ENCODE measurements around the gene SGSH.

SGSH gene

DNA sequence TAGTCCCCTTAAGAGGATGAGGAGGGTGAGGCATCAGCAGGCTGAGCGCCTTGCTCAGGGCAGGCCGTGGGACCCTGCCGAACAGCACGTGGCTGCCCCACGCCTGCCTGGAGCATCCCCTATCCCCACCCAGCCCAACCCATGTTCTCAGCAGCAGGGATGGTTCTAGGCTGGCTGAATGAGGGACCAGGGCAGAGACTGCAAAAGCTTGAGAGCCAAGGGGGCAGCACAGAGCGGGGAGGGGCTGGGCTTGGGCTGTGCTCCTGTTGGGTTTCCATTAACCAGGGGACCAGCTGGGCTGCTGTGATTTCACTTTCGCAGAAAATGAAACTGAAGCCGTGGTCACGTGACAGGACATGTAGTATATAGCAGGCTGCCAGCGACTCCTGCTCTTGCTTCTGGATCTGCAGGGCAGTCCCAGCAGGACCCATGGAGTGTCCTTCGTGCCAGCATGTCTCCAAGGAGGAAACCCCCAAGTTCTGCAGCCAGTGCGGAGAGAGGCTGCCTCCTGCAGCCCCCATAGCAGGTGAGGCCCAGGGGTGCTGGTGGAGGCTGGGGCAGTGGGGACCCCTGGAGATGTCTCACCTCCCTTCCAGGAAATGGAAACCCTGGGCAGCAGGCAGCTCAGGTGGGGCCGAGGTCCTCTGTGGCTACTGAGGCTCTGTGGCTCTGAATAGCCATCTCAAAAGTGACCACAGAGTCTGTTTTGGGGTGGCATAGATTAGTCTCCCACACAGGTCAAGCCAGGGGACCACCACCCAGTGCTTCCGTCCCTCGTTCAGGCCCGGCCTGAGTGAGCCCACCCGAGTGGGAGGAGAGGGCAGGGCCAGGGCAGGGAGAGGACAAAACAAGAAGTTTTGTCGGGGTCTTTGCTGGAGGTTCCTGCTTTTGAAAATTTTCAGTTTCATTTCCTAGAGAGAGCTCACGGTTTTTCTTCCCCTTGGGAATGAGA, 43.4 kb upstream of the SGSH start:
- DNase-seq (ENCODE audit: low read depth): peak; percentile 88
- TF ChIP-seq, protein P1, sequence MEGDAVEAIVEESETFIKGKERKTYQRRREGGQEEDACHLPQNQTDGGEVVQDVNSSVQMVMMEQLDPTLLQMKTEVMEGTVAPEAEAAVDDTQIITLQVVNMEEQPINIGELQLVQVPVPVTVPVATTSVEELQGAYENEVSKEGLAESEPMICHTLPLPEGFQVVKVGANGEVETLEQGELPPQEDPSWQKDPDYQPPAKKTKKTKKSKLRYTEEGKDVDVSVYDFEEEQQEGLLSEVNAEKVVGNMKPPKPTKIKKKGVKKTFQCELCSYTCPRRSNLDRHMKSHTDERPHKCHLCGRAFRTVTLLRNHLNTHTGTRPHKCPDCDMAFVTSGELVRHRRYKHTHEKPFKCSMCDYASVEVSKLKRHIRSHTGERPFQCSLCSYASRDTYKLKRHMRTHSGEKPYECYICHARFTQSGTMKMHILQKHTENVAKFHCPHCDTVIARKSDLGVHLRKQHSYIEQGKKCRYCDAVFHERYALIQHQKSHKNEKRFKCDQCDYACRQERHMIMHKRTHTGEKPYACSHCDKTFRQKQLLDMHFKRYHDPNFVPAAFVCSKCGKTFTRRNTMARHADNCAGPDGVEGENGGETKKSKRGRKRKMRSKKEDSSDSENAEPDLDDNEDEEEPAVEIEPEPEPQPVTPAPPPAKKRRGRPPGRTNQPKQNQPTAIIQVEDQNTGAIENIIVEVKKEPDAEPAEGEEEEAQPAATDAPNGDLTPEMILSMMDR (conservative IDR thresholded peaks at IDR 0.05; ENCODE audit: control insufficient read depth, insufficient read depth, low read depth, low read length): no peak
- peak overlapping the region; percentile 26 for H3K4me3 ChIP-seq (ENCODE audit: control insufficient read depth, low read depth, low read length)

DNA sequence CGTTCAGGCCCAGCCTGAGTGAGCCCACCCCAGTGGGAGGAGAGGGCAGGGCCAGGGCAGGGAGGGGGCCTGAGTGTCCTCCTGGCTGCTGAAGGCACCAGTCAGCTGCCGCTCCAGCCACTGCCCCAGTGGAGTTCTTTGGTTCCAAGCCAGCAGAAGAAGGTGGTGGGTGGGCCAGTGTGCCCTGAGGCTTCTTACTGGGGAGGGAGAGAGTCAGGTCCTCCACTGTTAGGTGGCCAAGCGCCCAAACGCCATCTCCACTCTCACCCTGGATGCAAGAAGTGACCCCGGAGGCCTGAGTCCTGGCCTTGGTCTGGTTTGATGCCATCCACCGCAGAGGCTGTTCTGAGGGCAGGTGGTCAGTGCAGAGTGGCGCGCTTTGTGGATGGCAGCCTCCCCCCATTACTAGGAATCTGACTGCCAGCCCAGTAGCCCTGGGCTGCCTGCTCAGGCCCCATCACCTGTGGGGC, 42.7 kb upstream of the SGSH start:
- peak overlapping the region; percentile 12 for H3K4me3 ChIP-seq (ENCODE audit: control insufficient read depth, low read depth, low read length)
- no peak for DNase-seq (ENCODE audit: low read depth)
- TF ChIP-seq, protein P1 (conservative IDR thresholded peaks at IDR 0.05; ENCODE audit: control insufficient read depth, insufficient read depth, low read depth, low read length): no peak

DNA sequence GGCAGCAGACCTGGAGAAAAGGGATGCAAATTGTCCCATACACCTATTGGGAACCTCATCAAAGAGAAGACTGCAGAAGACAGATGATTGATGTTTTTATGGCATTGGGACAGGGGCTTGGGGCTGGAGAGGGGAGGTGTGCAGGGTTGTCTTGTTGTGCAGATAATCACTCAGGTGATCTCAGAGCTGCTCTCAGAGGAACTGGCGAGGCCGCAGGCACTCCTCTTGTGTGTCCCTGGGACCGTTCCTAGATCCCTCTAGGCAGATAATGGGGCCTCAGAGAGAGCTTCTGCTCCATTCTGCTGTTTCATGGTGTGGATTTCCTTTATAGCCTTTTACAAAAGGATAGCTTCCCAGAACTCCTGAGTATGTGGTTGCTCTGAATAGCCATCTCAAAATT, 42.2 kb upstream of the SGSH start:
- TF ChIP-seq, protein P1 (conservative IDR thresholded peaks at IDR 0.05; ENCODE audit: control insufficient read depth, insufficient read depth, low read depth, low read length): no peak
- H3K4me3 ChIP-seq (ENCODE audit: control insufficient read depth, low read depth, low read length): peak overlapping the region; percentile 82
- no peak for DNase-seq (ENCODE audit: low read depth)

DNA sequence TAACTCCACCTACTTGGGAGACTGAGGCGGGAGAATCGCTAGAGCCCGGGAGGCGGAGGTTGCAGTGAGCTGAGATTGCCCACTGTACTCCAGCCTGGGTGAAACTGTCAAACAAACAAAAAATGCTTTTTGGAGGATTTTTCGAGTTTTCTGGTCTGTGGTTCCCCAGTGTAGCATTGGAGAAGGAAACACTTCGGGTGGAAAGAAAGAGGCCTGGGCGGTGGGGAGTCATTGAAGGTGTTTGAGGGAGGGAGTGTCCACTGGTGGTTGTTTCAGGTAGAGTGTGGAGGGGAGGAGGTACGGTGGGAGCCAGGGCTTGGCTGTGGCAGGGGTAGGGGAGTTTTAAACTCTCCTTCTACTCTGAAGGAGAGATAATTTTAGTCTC, 41.8 kb upstream of the SGSH start:
- TF ChIP-seq, protein P1 (conservative IDR thresholded peaks at IDR 0.05; ENCODE audit: control insufficient read depth, insufficient read depth, low read depth, low read length): no peak
- H3K4me3 ChIP-seq (ENCODE audit: control insufficient read depth, low read depth, low read length): peak overlapping the region; percentile 82
- no peak for DNase-seq (ENCODE audit: low read depth)

DNA sequence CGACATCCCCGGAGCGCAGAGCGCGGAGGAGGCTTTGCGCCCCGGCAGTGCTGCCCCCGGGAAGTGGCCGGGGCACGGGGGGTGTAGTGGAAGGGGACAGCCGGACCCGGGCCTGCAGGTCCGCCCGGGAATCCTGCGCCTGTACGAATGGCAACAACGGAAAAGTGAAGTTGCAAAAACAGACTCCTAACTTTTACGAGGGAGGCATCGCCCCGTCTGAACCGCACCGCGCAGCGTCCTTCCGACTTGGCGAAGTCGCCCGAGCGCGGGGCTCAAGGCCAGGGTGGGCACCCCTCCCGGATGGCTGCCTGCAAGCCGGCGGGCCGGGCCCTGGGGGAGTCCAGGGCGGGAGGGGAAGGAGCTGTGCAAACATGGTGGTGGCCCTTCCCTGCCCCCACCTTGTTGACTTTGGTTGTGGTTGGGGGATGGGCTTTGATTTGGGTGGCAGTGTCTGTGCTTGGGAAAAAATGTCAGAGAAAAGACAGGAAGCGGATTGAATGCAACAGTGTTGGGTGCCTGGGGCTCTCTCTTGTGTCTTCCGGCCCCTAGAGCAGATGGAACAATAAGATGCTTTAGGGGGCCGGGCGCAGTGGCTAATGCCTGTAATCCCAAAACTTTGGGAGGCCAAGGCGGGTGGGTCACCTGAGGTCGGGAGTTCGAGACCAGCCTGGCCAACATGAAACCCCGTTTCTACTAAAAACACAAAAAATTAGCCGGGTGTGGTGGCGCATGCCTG, 41.2 kb upstream of the SGSH start:
- DNase-seq (ENCODE audit: low read depth): peak; percentile 54
- TF ChIP-seq, protein P1 (conservative IDR thresholded peaks at IDR 0.05; ENCODE audit: control insufficient read depth, insufficient read depth, low read depth, low read length): no peak
- H3K4me3 ChIP-seq (ENCODE audit: control insufficient read depth, low read depth, low read length): peak overlapping the region; percentile 82

DNA sequence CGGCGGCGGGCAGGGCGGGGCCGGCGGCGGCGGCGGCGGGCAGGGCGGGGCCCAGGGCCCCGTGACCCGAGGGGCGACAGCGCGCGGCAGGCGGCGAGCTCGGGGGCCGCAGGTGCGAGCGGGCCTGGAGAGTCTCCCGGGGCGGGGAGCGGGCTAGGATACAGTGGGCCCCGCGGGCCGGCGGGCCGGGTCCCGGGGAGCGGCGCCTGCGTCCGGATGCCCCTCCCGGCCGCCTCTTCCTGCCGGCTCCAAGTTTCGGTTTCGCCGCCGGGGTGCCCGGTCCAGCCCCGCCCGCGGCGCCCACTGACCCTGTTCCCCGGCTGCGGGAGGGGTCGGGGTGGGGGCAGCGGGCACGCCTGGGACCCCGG, 40.6 kb upstream of the SGSH start, which contains the start of gene RNF213:
RNF213 (plus strand) TSS at position 62 of the 368 bp plus-strand sequence. CDS start 2,830 bp downstream, outside the sequence.
- H3K4me3 ChIP-seq (ENCODE audit: control insufficient read depth, low read depth, low read length): peak within 1 kb of the TSS; percentile 82
- DNase-seq (ENCODE audit: low read depth): no peak
- TF ChIP-seq, protein P1 (conservative IDR thresholded peaks at IDR 0.05; ENCODE audit: control insufficient read depth, insufficient read depth, low read depth, low read length): no peak

Measured in fibroblast of mammary gland (primary cell).